Mucosa of descending colon (tissue), 3 donors: ENCODE data around the gene NOXA1. TPM values are rescaled to one million over a fixed set of nuclear protein-coding genes. Genes with fewer than 3 reads are reported as not detected.
A peak's percentile ranks its signal among the peaks of the same experiment; 100 is the strongest.

Experiments
- ATAC-seq: fragments of 200-7000 bp; cut with Tn5 transposase; one replicate; pipeline ENCODE4 v1.9.1; 2020; ENCODE audit warnings: mild to moderate bottlenecking, moderate library complexity
- DNase-seq, 3 donors: peaks; one replicate each; pipeline ENCODE4 v3.0.0-alpha.2; 2020
- H3K36me3 ChIP-seq: fragments of 200-600 bp; one replicate; pipeline ENCODE4 v1.8.0; 2021; ENCODE audit warnings: low read depth, mild to moderate bottlenecking
- H3K4me1 ChIP-seq: fragments of 200-600 bp; one replicate; pipeline ENCODE4 v1.8.0; 2021; ENCODE audit warnings: low read depth, mild to moderate bottlenecking
- H3K4me3 ChIP-seq: fragments of 200-600 bp; one replicate; pipeline ENCODE4 v1.8.0; 2021; ENCODE audit warnings: mild to moderate bottlenecking
- H3K9me3 ChIP-seq: fragments of 200-600 bp; one replicate; pipeline ENCODE4 v1.8.0; 2021; ENCODE audit warnings: mild to moderate bottlenecking
- intact Hi-C, 2 donors: fragments of 100-400 bp; cut with DNase I in 1 of 2; cut with micrococcal nuclease in 1 of 2; formaldehyde crosslinking; loops; one replicate each; pipeline versions ENCODE4 v1.11.0 to v1.11.1; 2022; cut with DNase I, micrococcal nuclease
- total RNA-seq, 3 donors: library from RNA; stranded (reverse); fragmentation: NEBNext Ultra II Directional in 2 of 3; extraction: Animal tissue kit (Norgen Biotek cat#: 25700) in 2 of 3; gene quantifications; one replicate each; pipeline versions ENCODE4 v1.2.1 to v1.2.4, GENCODE V29; 2021 to 2023
- TF ChIP-seq, protein P1 (sequence below): fragments of 200-600 bp; IDR thresholded peaks from one replicate; pipeline ENCODE4 v1.8.0; 2022; ENCODE audit warnings: antibody characterized with exemption, mild to moderate bottlenecking
- donor health status: DM: no; HTN: no; CAD: no; lungs with moderate emphysema.
- donor health status: DM: no; HTN: no; CAD: no.
- donor health status: DM: no; HTN: yes; CAD: no.

The NOXA1 gene
- total RNA-seq, 3 donors from 2014 or later: 18.0 to 41.5 (median 27.2) TPM

DNA sequence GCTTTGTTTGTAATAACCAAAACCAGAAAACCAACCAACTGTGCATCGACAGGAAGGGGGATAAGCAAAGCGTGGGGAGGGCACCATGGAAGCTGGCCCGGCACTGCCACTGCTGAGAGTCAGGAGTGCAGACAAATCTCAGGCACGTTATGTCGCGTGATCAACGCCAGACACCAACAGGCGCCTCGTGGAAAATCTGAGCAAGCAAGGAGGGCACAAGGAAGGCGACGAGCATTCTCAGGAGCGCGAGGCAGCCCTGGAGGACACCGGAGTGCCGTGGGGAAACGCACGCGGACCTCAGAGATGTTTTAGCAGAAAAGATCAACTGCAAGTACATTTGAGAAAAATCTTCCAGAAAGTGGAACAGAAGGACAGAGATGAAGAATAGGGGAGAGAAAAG is 51.1 kb downstream of the NOXA1 start:
- ATAC-seq: no peak
- TF ChIP-seq, protein P1, sequence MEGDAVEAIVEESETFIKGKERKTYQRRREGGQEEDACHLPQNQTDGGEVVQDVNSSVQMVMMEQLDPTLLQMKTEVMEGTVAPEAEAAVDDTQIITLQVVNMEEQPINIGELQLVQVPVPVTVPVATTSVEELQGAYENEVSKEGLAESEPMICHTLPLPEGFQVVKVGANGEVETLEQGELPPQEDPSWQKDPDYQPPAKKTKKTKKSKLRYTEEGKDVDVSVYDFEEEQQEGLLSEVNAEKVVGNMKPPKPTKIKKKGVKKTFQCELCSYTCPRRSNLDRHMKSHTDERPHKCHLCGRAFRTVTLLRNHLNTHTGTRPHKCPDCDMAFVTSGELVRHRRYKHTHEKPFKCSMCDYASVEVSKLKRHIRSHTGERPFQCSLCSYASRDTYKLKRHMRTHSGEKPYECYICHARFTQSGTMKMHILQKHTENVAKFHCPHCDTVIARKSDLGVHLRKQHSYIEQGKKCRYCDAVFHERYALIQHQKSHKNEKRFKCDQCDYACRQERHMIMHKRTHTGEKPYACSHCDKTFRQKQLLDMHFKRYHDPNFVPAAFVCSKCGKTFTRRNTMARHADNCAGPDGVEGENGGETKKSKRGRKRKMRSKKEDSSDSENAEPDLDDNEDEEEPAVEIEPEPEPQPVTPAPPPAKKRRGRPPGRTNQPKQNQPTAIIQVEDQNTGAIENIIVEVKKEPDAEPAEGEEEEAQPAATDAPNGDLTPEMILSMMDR: no peak
- intact Hi-C loops: no loop called here
- peaks cover 15% of the 10 kb centered on the region for H3K9me3 ChIP-seq
- H3K4me1 ChIP-seq: no peaks in the 10 kb centered on the region
- no peak overlapping the region for H3K4me3 ChIP-seq
- peak in 2 of 3 donors; percentile 20 to 23 for DNase-seq
- no peaks in the 10 kb centered on the region for H3K36me3 ChIP-seq

DNA sequence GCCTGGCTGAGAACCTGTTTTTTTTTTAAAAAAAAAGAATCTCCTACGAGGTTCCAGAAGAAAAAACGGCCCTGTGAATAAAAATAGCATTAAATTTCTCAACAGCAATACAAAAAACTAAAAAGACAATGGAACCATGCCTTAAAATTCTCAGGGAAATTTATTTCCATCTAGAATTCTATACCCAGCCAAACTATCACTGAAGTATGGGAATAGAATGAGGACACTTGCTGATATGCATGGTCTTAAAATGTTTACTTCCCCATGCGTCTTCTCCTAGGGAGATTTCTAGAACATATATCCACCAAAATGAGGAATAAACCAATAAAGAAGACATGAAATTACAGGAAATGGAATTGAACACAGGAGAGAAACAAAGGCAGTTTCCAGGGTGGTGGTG is 52.5 kb downstream of the NOXA1 start:
- intact Hi-C loops: no loop called here

DNA sequence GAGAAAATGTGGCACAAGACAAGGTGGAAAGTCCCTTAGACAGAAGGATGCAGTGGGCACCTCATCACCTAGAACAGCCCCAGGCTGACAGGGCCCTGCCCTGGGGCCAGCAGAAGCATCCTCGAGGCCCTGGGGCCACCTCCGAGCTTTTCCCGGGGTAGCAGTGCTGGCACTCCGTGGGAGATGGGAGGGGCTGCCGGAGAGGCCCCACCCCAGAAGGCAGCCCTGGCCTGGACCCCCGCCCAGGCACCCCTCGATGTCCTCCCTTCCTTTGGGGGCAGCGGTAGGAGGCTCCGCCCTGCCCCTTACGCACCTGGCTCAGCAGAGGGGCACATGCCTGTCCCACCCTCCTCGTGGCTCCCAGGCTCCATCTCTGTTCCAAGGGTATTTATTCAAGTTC is 53.7 kb downstream of the NOXA1 start:
- ATAC-seq (no peak), DNase-seq (peak in 2 of 3 donors; percentile 9 to 22)
- Histone ChIP-seq H3K9me3 (peaks cover 15% of the 10 kb centered on the region), H3K4me1 (no peaks in the 10 kb centered on the region), H3K36me3 (no peaks in the 10 kb centered on the region), H3K4me3 (no peak overlapping the region)
- TF ChIP-seq, protein P1: no peak
- intact Hi-C loops: no loop called here

More for the DNA sequence above, 52.5 kb downstream of the NOXA1 start:
- DNase-seq (no peak), ATAC-seq (no peak)
- H3K9me3 ChIP-seq: peaks cover 15% of the 10 kb centered on the region
- TF ChIP-seq, protein P1: no peak
- H3K4me1 ChIP-seq: no peaks in the 10 kb centered on the region
- no peak overlapping the region for H3K4me3 ChIP-seq
- no peaks in the 10 kb centered on the region for H3K36me3 ChIP-seq

DNA sequence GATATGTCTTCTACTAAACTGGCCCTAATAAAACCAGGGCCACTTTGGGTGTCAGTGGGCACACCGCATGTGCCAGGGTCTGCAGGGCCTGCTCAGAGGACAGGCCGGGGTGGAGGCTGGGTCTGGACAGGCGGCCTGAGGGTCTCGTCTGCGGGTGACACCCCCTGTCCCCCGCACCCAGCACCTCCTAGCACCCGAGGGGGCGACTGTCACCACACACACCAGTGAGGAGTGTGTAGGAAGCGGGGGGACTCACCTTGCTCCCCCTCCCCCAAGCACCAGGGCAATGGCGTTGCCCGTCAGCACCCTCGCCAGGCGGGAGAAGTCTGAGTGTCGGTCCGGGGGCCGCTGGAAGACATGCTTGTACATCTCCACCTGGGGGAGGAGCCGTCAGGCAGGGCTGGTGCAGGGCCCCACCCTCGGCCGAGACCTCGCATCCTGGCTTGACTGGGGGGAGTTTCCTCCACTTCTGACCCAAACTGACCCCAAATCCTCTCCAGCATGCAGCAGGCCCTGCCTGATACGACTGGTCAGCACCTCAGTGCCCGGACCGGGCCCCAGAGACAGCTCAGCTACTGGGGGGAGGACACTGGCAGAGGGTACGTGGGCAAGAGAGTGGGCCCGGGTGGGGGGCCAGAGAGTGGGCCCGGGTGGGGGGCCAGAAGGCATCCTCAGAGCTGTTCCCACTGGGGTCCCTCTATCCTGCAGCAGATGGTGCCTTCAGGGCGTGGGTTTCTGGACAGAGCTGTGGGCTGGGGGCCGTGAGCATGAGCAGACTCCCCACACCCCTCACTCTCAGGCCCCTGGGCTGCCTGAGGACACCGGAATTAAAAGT is 54.8 kb downstream of the NOXA1 start:
- Histone ChIP-seq H3K9me3 (peaks cover 15% of the 10 kb centered on the region), H3K4me1 (no peaks in the 10 kb centered on the region), H3K4me3 (no peak overlapping the region), H3K36me3 (no peaks in the 10 kb centered on the region)
- intact Hi-C loops: no loop called here
- DNase-seq: peak in 2 of 3 donors; percentile 9 to 43
- TF ChIP-seq, protein P1: no peak
- ATAC-seq: no peak

DNA sequence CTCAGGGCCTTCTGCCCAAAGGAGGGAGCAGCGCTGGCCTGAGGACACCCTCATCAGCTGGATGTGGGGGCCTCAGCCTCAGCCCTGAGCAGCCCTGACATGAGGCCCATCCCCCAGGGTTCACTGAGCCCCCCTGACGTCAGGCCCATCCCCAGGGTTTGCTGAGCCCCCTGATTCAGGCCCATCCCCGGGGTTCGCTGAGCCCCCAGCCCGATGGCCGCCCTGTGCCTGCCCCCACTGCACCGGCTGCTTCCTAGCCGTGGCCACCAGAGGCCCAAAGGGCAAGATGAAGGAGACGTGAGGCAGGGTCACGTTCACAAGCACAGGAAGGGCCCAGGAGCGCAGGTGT is 55.4 kb downstream of the NOXA1 start:
- intact Hi-C loops: no loop called here
- Histone ChIP-seq H3K4me3 (no peak overlapping the region), H3K9me3 (peaks cover 15% of the 10 kb centered on the region), H3K4me1 (no peaks in the 10 kb centered on the region), H3K36me3 (no peaks in the 10 kb centered on the region)
- peak in 2 of 3 donors; percentile 13 to 38 for DNase-seq
- ATAC-seq: no peak
- TF ChIP-seq, protein P1: no peak
